Central memory CD8-positive, alpha-beta T cell (primary cell): ENCODE measurements around the gene FGGY.

Source experiments
- ATAC-seq: fragments of 150-1000 bp; cut with Tn5 transposase; replicated peaks from 2 replicates; pipeline ENCODE4 v1.10.0; 2022; ENCODE audit warnings: mild to moderate bottlenecking, moderate FRiP score, moderate number of reproducible peaks; ENCODE audit not compliant: poor library complexity, severe bottlenecking; ENCODE audit errors: extremely low read depth
- DNase-seq, 2 donors: peaks; one replicate each; pipeline ENCODE4 v3.0.0; 2021; ENCODE audit warnings: low spot score in 2 of 2
- H3K27ac Mint-ChIP-seq: one replicate; pipeline ENCODE4 v1.8.0; 2022; ENCODE audit warnings: low read depth, mild to moderate bottlenecking, moderate library complexity, mixed read lengths
- H3K27me3 Mint-ChIP-seq: one replicate; pipeline ENCODE4 v1.8.0; 2022; ENCODE audit warnings: mixed read lengths
- H3K36me3 Mint-ChIP-seq: one replicate; pipeline ENCODE4 v1.8.0; 2022; ENCODE audit warnings: mild to moderate bottlenecking, moderate library complexity, mixed read lengths; ENCODE audit not compliant: insufficient read depth
- H3K4me1 Mint-ChIP-seq: one replicate; pipeline ENCODE4 v1.8.0; 2022; ENCODE audit warnings: mixed read lengths
- H3K4me3 Mint-ChIP-seq: one replicate; pipeline ENCODE4 v1.8.0; 2022; ENCODE audit warnings: mild to moderate bottlenecking, moderate library complexity, mixed read lengths
- H3K9me3 Mint-ChIP-seq: one replicate; pipeline ENCODE4 v1.8.0; 2022; ENCODE audit warnings: mixed read lengths

FGGY gene

GRCh38 chr1:59692591-59692990, 395.7 kb downstream of the FGGY start:
- Mint-ChIP-seq H3K4me3 (no peak overlapping the region), H3K9me3 (no peaks in the 10 kb centered on the region), H3K4me1 (peaks cover 14% of the 10 kb centered on the region), H3K36me3 (peaks cover 2% of the 10 kb centered on the region), H3K27ac (no peak overlapping the region), H3K27me3 (no peaks in the 10 kb centered on the region)
- ATAC-seq (no peak), DNase-seq (no peak)

- Mint-ChIP-seq H3K4me3 (no peak overlapping the region), H3K27me3 (no peaks in the 10 kb centered on the region), H3K27ac (no peak overlapping the region), H3K9me3 (no peaks in the 10 kb centered on the region), H3K36me3 (peaks cover 2% of the 10 kb centered on the region), H3K4me1 (peaks cover 15% of the 10 kb centered on the region)
- ATAC-seq (no peak), DNase-seq (no peak)
These were observed 396.5 kb downstream of the FGGY start for GRCh38 chr1:59693406-59693805.

- Mint-ChIP-seq H3K27ac (no peak overlapping the region), H3K27me3 (no peaks in the 10 kb centered on the region), H3K36me3 (peaks cover 4% of the 10 kb centered on the region), H3K4me1 (peaks cover 15% of the 10 kb centered on the region), H3K9me3 (no peaks in the 10 kb centered on the region), H3K4me3 (no peak overlapping the region)
- DNase-seq = no peak
- no peak for ATAC-seq
These were observed 398.4 kb downstream of the FGGY start for GRCh38 chr1:59695252-59695651.

- DNase-seq (no peak), ATAC-seq (no peak)
- H3K27ac Mint-ChIP-seq = no peak overlapping the region
- peaks cover 4% of the 10 kb centered on the region for H3K36me3 Mint-ChIP-seq
- peaks cover 15% of the 10 kb centered on the region for H3K4me1 Mint-ChIP-seq
- peak overlapping the region; percentile 68 for H3K4me3 Mint-ChIP-seq
- H3K9me3 Mint-ChIP-seq = no peaks in the 10 kb centered on the region
- H3K27me3 Mint-ChIP-seq = no peaks in the 10 kb centered on the region
These were observed 399.7 kb downstream of the FGGY start for GRCh38 chr1:59696421-59697115.

GRCh38 chr1:59697150-59697800, 400.4 kb downstream of the FGGY start:
- Mint-ChIP-seq H3K36me3 (peaks cover 4% of the 10 kb centered on the region), H3K27me3 (no peaks in the 10 kb centered on the region), H3K27ac (peak overlapping the region; percentile 5), H3K4me1 (peaks cover 15% of the 10 kb centered on the region), H3K9me3 (no peaks in the 10 kb centered on the region), H3K4me3 (peak overlapping the region; percentile 68)
- peak; percentile 64 for ATAC-seq
- no peak for DNase-seq

- H3K27ac Mint-ChIP-seq = no peak overlapping the region
- no peaks in the 10 kb centered on the region for H3K27me3 Mint-ChIP-seq
- H3K4me3 Mint-ChIP-seq = no peak overlapping the region
- no peak for DNase-seq
- no peaks in the 10 kb centered on the region for H3K9me3 Mint-ChIP-seq
- no peak for ATAC-seq
- H3K4me1 Mint-ChIP-seq = peaks cover 15% of the 10 kb centered on the region
- peaks cover 3% of the 10 kb centered on the region for H3K36me3 Mint-ChIP-seq
These were observed 401.5 kb downstream of the FGGY start for GRCh38 chr1:59698386-59698785.

- peaks cover 15% of the 10 kb centered on the region for H3K4me1 Mint-ChIP-seq
- no peaks in the 10 kb centered on the region for H3K9me3 Mint-ChIP-seq
- no peak overlapping the region for H3K27ac Mint-ChIP-seq
- no peaks in the 10 kb centered on the region for H3K27me3 Mint-ChIP-seq
- peak in 1 of 2 donors; percentile 15 for DNase-seq
- H3K36me3 Mint-ChIP-seq = peaks cover 2% of the 10 kb centered on the region
- no peak overlapping the region for H3K4me3 Mint-ChIP-seq
- no peak for ATAC-seq
These were observed 402.4 kb downstream of the FGGY start for GRCh38 chr1:59699227-59699847.

- Mint-ChIP-seq H3K27me3 (no peaks in the 10 kb centered on the region), H3K27ac (no peak overlapping the region), H3K9me3 (no peaks in the 10 kb centered on the region), H3K36me3 (peaks cover 2% of the 10 kb centered on the region), H3K4me1 (peaks cover 13% of the 10 kb centered on the region), H3K4me3 (no peak overlapping the region)
- ATAC-seq = no peak
- DNase-seq = no peak
These were observed 404.5 kb downstream of the FGGY start for GRCh38 chr1:59701376-59701775.

GRCh38 chr1:59703226-59703917, 406.5 kb downstream of the FGGY start:
- Mint-ChIP-seq H3K4me3 (no peak overlapping the region), H3K27me3 (no peaks in the 10 kb centered on the region), H3K4me1 (no peaks in the 10 kb centered on the region), H3K9me3 (no peaks in the 10 kb centered on the region), H3K36me3 (peaks cover 4% of the 10 kb centered on the region), H3K27ac (no peak overlapping the region)
- DNase-seq (no peak), ATAC-seq (no peak)

- H3K4me1 Mint-ChIP-seq = no peaks in the 10 kb centered on the region
- H3K9me3 Mint-ChIP-seq = no peaks in the 10 kb centered on the region
- H3K4me3 Mint-ChIP-seq = no peak overlapping the region
- DNase-seq (no peak), ATAC-seq (no peak)
- H3K36me3 Mint-ChIP-seq = peaks cover 4% of the 10 kb centered on the region
- H3K27me3 Mint-ChIP-seq = no peaks in the 10 kb centered on the region
- no peak overlapping the region for H3K27ac Mint-ChIP-seq
These were observed 407.1 kb downstream of the FGGY start for GRCh38 chr1:59703918-59704378.

- DNase-seq (no peak), ATAC-seq (no peak)
- H3K27me3 Mint-ChIP-seq = no peaks in the 10 kb centered on the region
- peaks cover 4% of the 10 kb centered on the region for H3K36me3 Mint-ChIP-seq
- H3K4me3 Mint-ChIP-seq = no peak overlapping the region
- no peaks in the 10 kb centered on the region for H3K4me1 Mint-ChIP-seq
- H3K9me3 Mint-ChIP-seq = no peaks in the 10 kb centered on the region
- no peak overlapping the region for H3K27ac Mint-ChIP-seq
These were observed 407.8 kb downstream of the FGGY start for GRCh38 chr1:59704716-59705115.

- H3K4me3 Mint-ChIP-seq = no peak overlapping the region
- H3K36me3 Mint-ChIP-seq = peaks cover 2% of the 10 kb centered on the region
- H3K27ac Mint-ChIP-seq = no peak overlapping the region
- H3K9me3 Mint-ChIP-seq = no peaks in the 10 kb centered on the region
- no peak for DNase-seq
- no peaks in the 10 kb centered on the region for H3K27me3 Mint-ChIP-seq
- no peaks in the 10 kb centered on the region for H3K4me1 Mint-ChIP-seq
- no peak for ATAC-seq
These were observed 408.8 kb downstream of the FGGY start for GRCh38 chr1:59705466-59706302.
